Ovary (tissue), 3 donors: ENCODE data around the gene ZNF202.

Experiments
- CTCF ChIP-seq, 3 donors: fragments of 450-650 bp in 2 of 3; fragments of 200-600 bp in 1 of 3; IDR thresholded peaks; one replicate each; pipeline versions ENCODE4 v1.5.1 to v1.8.0; 2016 to 2022; ENCODE audit warnings: antibody characterized with exemption in 3 of 3, mild to moderate bottlenecking in 1 of 3
- POLR2A ChIP-seq: fragments of 450-650 bp; IDR thresholded peaks from one replicate; pipeline ENCODE4 v1.6.1; 2017; ENCODE audit warnings: antibody characterized with exemption, mild to moderate bottlenecking, moderate library complexity
- donor health status: DM: no; HTN: no; CAD: no.

GRCh38 chr11:123677510-123677909 lies 64.0 kb downstream of the ZNF202 start:
- TF ChIP-seq CTCF (IDR thresholded peaks at IDR 0.05) (no peak), POLR2A (no peak)
